Keratinocyte (primary cell): ENCODE measurements around the gene NFATC1. TPM values are rescaled to one million over a fixed set of nuclear protein-coding genes. Genes with fewer than 3 reads are reported as not detected.

Source experiments
- DNase-seq: peaks from one replicate; pipeline ENCODE4 v3.0.0-alpha.2; 2011; ENCODE audit warnings: low read depth, missing footprints, low spot score
- FAIRE-seq: peaks from 2 replicates; lab custom pipeline; 2011; peaks lifted over from hg19 to GRCh38; lab: Jason Lieb, UNC
- H2AFZ ChIP-seq: 2 replicates; pipeline ENCODE4 v1.6.0; 2012; ENCODE audit warnings: low read length, control low read depth, inconsistent platforms; ENCODE audit not compliant: control insufficient read depth
- H3K27ac ChIP-seq: 2 replicates; pipeline ENCODE4 v1.5.1; 2011; ENCODE audit warnings: low read length; ENCODE audit not compliant: control insufficient read depth, insufficient read depth
- H3K27me3 ChIP-seq: 3 replicates; pipeline ENCODE4 v1.6.0; 2011; ENCODE audit warnings: low read length; ENCODE audit not compliant: control insufficient read depth, insufficient read depth; ENCODE audit errors: extremely low read depth
- H3K36me3 ChIP-seq, 2 experiments: 2 replicates in 1 of 2; 3 replicates in 1 of 2; pipeline ENCODE4 v1.5.1; 2011; ENCODE audit warnings: low read length in 2 of 2, mild to moderate bottlenecking in 1 of 2; ENCODE audit not compliant: control insufficient read depth in 2 of 2, insufficient read depth in 2 of 2; ENCODE audit errors: extremely low read depth in 1 of 2
- H3K4me1 ChIP-seq: 3 replicates; pipeline ENCODE4 v1.5.1; 2011; ENCODE audit warnings: low read length; ENCODE audit not compliant: control insufficient read depth, insufficient read depth; ENCODE audit errors: extremely low read depth
- H3K4me2 ChIP-seq: 3 replicates; pipeline ENCODE4 v1.6.0; 2011; ENCODE audit warnings: low read depth, low read length; ENCODE audit not compliant: control insufficient read depth, insufficient read depth; ENCODE audit errors: extremely low read depth
- H3K4me3 ChIP-seq, 3 experiments: fragments of 200-600 bp in 1 of 3; sonication (generic) in 1 of 3; 2 replicates in 2 of 3; 3 replicates in 1 of 3; pipeline ENCODE4 v1.5.1; 2011 to 2016; ENCODE audit warnings: low read length in 3 of 3, mild to moderate bottlenecking in 3 of 3, control low read depth in 2 of 3, inconsistent platforms in 1 of 3, low read depth in 1 of 3, mixed read lengths in 1 of 3, mixed run types in 1 of 3, moderate library complexity in 1 of 3; ENCODE audit not compliant: control insufficient read depth in 2 of 3, insufficient read depth in 2 of 3; ENCODE audit errors: extremely low read depth in 1 of 3
- H3K79me2 ChIP-seq: 2 replicates; pipeline ENCODE4 v1.6.0; 2012; ENCODE audit warnings: low read length; ENCODE audit not compliant: control insufficient read depth, insufficient read depth
- H3K9ac ChIP-seq: 3 replicates; pipeline ENCODE4 v1.6.0; 2011; ENCODE audit warnings: low read length; ENCODE audit not compliant: control insufficient read depth, insufficient read depth; ENCODE audit errors: extremely low read depth
- H3K9me1 ChIP-seq: 3 replicates; pipeline ENCODE4 v1.6.0; 2011; ENCODE audit warnings: low read length; ENCODE audit not compliant: control insufficient read depth, insufficient read depth; ENCODE audit errors: extremely low read depth
- H3K9me3 ChIP-seq: 2 replicates; pipeline ENCODE4 v1.5.1; 2012; ENCODE audit warnings: low read depth, low read length; ENCODE audit not compliant: control insufficient read depth
- H4K20me1 ChIP-seq: 3 replicates; pipeline ENCODE4 v1.6.0; 2011; ENCODE audit warnings: low read length; ENCODE audit not compliant: control insufficient read depth, insufficient read depth; ENCODE audit errors: extremely low read depth
- EZH2 ChIP-seq: IDR thresholded peaks from one replicate; pipeline ENCODE4 v1.6.1; 2012; ENCODE audit warnings: inconsistent platforms, mild to moderate bottlenecking, low read length, moderate library complexity
- dilution Hi-C: fragments of 300-500 bp; cut with MboI; formaldehyde crosslinking; loops from one replicate; pipeline ENCODE4 v1.7.0; 2020; ENCODE audit warnings: low sequenced_read_pairs; ENCODE audit not compliant: extremely low pct_ligation_motif_present
- polyA plus RNA-seq, 5 experiments: library from polyadenylated mRNA; depleted of rRNA in 3 of 5; stranded (reverse) in 3 of 5; stranded (forward) in 1 of 5; unstranded in 1 of 5; fragments of >200 nt; gene quantifications; 1 replicate in 1 of 5; 2 replicates in 3 of 5; 3 replicates in 1 of 5; pipeline versions ENCODE4 v1.2.1 to v1.2.3, GENCODE V29; 2011 to 2012; ENCODE audit warnings: missing spikeins in 2 of 5, low read depth in 1 of 5, low replicate concordance in 1 of 5
- TF ChIP-seq, protein P1 (sequence below), 3 experiments: IDR thresholded peaks in 1 of 3; conservative IDR thresholded peaks in 1 of 3; optimal IDR thresholded peaks in 1 of 3; 2 replicates in 2 of 3; 3 replicates in 1 of 3; pipeline versions ENCODE3 to v1.5.1; 2011; ENCODE audit warnings: low read length in 3 of 3, mild to moderate bottlenecking in 3 of 3, moderate library complexity in 2 of 3, control low read depth in 1 of 3, inconsistent platforms in 1 of 3; ENCODE audit not compliant: insufficient read depth in 2 of 3; ENCODE audit errors: extremely low read depth in 1 of 3

The NFATC1 gene
- polyA plus RNA-seq, 1 donor (not counting 4 experiments of a cell fraction or from before 2014, with no cell fraction given): 0.77 TPM

DNA sequence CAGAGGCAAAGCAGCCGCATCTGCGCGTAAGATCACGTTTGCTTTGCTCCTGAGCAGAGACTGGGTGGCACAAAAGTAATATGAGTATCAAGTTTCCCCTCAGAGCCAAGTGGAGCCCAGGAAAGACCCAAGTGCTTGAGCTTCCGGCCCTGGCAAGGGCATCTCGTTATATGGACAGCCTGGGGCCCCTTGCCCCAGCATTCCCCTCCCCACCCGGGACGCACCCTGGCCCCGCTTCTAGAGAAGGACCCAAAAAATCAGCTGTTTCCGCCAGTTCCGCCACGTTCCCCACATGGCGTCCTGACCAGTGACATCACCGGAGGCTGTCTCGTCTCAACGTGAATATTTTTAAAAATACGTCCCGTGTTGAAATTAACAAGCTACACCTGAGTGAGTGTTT is 135.1 kb downstream of the NFATC1 start:
- Histone ChIP-seq H3K4me3 (no peak overlapping the region), H3K4me1 (no peaks in the 10 kb centered on the region), H3K4me2 (no peak overlapping the region), H3K27ac (no peak overlapping the region), H3K9me3 (no peaks in the 10 kb centered on the region), H3K9me1 (no peaks in the 10 kb centered on the region), H3K36me3 (peaks cover 0 to 2% of the 10 kb centered on the region in 2 experiments), H3K79me2 (no peaks in the 10 kb centered on the region), H3K9ac (no peak overlapping the region), H2AFZ (no peak overlapping the region), H3K27me3 (peaks cover 15% of the 10 kb centered on the region), H4K20me1 (no peaks in the 10 kb centered on the region)
- TF ChIP-seq EZH2: no peak
- TF ChIP-seq, protein P1, sequence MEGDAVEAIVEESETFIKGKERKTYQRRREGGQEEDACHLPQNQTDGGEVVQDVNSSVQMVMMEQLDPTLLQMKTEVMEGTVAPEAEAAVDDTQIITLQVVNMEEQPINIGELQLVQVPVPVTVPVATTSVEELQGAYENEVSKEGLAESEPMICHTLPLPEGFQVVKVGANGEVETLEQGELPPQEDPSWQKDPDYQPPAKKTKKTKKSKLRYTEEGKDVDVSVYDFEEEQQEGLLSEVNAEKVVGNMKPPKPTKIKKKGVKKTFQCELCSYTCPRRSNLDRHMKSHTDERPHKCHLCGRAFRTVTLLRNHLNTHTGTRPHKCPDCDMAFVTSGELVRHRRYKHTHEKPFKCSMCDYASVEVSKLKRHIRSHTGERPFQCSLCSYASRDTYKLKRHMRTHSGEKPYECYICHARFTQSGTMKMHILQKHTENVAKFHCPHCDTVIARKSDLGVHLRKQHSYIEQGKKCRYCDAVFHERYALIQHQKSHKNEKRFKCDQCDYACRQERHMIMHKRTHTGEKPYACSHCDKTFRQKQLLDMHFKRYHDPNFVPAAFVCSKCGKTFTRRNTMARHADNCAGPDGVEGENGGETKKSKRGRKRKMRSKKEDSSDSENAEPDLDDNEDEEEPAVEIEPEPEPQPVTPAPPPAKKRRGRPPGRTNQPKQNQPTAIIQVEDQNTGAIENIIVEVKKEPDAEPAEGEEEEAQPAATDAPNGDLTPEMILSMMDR (optimal IDR thresholded peaks at IDR 0.05 in 1 of 3, IDR thresholded peaks at IDR 0.05 in 1 of 3, conservative IDR thresholded peaks at IDR 0.05 in 1 of 3; ENCODE audit: extremely low read depth in 1 of 3, insufficient read depth in 2 of 3, low read length in 3 of 3): no peak
- no peak for DNase-seq
- FAIRE-seq: no peak
- dilution Hi-C loops: no loop called here

DNA sequence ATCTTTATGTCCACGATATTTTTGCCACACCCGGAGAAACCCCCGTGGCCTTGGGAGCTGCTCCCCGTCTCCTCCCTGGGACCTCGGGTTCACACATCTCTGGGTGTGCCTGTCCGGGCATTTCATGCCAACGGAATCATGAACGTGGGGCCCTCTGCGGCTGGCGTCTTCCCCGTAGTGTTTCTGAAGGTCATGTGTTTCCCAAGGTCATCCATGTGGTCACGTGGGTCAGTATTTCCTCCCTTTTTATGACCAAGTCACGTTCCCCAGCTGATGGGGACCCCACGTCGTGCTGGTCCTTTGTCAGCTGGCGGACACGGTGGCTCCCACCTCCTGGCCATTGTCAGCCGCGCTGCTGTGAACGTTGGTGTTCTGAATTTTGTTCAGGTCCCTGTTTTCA is 135.7 kb downstream of the NFATC1 start:
- Histone ChIP-seq H3K9me3 (no peaks in the 10 kb centered on the region), H3K4me3 (no peak overlapping the region)

More for the DNA sequence above, 135.7 kb downstream of the NFATC1 start:
- Histone ChIP-seq H3K79me2 (no peaks in the 10 kb centered on the region), H3K27ac (no peak overlapping the region), H3K4me1 (no peaks in the 10 kb centered on the region), H3K36me3 (peaks cover 0 to 2% of the 10 kb centered on the region in 2 experiments), H4K20me1 (no peaks in the 10 kb centered on the region), H3K27me3 (peaks cover 15% of the 10 kb centered on the region), H3K9ac (no peak overlapping the region), H3K4me2 (no peak overlapping the region), H2AFZ (no peak overlapping the region), H3K9me1 (no peaks in the 10 kb centered on the region)
- no peak for TF ChIP-seq EZH2
- TF ChIP-seq, protein P1 (optimal IDR thresholded peaks at IDR 0.05 in 1 of 3, IDR thresholded peaks at IDR 0.05 in 1 of 3, conservative IDR thresholded peaks at IDR 0.05 in 1 of 3; ENCODE audit: extremely low read depth in 1 of 3, insufficient read depth in 2 of 3, low read length in 3 of 3): no peak
- FAIRE-seq (no peak), DNase-seq (no peak)
- dilution Hi-C loops: no loop called here
